ENCODE measurements around the gene FRRS1. TPM values are rescaled to one million over a fixed set of nuclear protein-coding genes. Genes with fewer than 3 reads are reported as not detected.

FRRS1 gene
- total RNA-seq, 4 donors from 2014 or later: 6.9 to 17.0 (median 11.9) TPM

GRCh38 chr1:99751877-99752504 is 14.4 kb downstream of the FRRS1 start:
- Histone ChIP-seq H3K36me3 (no peaks in the 10 kb centered on the region), H3K9me3 (no peaks in the 10 kb centered on the region), H3K27me3 (no peaks in the 10 kb centered on the region), H3K4me3 (no peak overlapping the region), H3K27ac (peak overlapping the region in 1 of 4 donors; percentile 42), H3K4me1 (no peaks in the 10 kb centered on the region)
- no peak for TF ChIP-seq CTCF (IDR thresholded peaks at IDR 0.05)
- TF ChIP-seq POLR2A (IDR thresholded peaks at IDR 0.05): no peak
- no peak for DNase-seq

GRCh38 chr1:99749504-99750347 is 16.7 kb downstream of the FRRS1 start:
- Histone ChIP-seq H3K4me3 (no peak overlapping the region), H3K4me1 (no peaks in the 10 kb centered on the region), H3K27ac (no peak overlapping the region), H3K27me3 (no peaks in the 10 kb centered on the region), H3K9me3 (no peaks in the 10 kb centered on the region), H3K36me3 (peaks cover 0 to 6% (median 0%) of the 10 kb centered on the region in 3 donors)
- DNase-seq: no peak
- TF ChIP-seq CTCF (IDR thresholded peaks at IDR 0.05): no peak
- TF ChIP-seq POLR2A (IDR thresholded peaks at IDR 0.05): no peak

- Histone ChIP-seq H3K27ac (peak overlapping the region in 1 of 4 donors; percentile 4), H3K4me3 (no peak overlapping the region), H3K9me3 (no peaks in the 10 kb centered on the region), H3K36me3 (peaks cover 0 to 6% (median 0%) of the 10 kb centered on the region in 3 donors), H3K27me3 (no peaks in the 10 kb centered on the region), H3K4me1 (no peaks in the 10 kb centered on the region)
- peak in 1 of 3 donors; percentile 67 for DNase-seq
- no peak for TF ChIP-seq CTCF (IDR thresholded peaks at IDR 0.05)
- TF ChIP-seq POLR2A (IDR thresholded peaks at IDR 0.05): no peak
Measured at GRCh38 chr1:99748419-99748818, 18.0 kb downstream of the FRRS1 start.

GRCh38 chr1:99745684-99746083 is 20.8 kb downstream of the FRRS1 start:
- no peaks in the 10 kb centered on the region for H3K4me1 ChIP-seq

GRCh38 chr1:99745061-99745460 is 21.4 kb downstream of the FRRS1 start:
- H3K9me3 ChIP-seq: no peaks in the 10 kb centered on the region
- no peaks in the 10 kb centered on the region for H3K4me1 ChIP-seq
- TF ChIP-seq POLR2A (IDR thresholded peaks at IDR 0.05) (no peak), CTCF (IDR thresholded peaks at IDR 0.05) (no peak)
- peaks cover 0 to 21% (median 0%) of the 10 kb centered on the region in 3 donors for H3K36me3 ChIP-seq
- no peak for DNase-seq
- H3K27me3 ChIP-seq: no peaks in the 10 kb centered on the region
- H3K4me3 ChIP-seq: no peak overlapping the region
- H3K27ac ChIP-seq: no peak overlapping the region

More at GRCh38 chr1:99745684-99746083, 20.8 kb downstream of the FRRS1 start:
- Histone ChIP-seq H3K27ac (no peak overlapping the region), H3K27me3 (no peaks in the 10 kb centered on the region), H3K9me3 (no peaks in the 10 kb centered on the region), H3K4me3 (no peak overlapping the region), H3K36me3 (peaks cover 0 to 18% (median 0%) of the 10 kb centered on the region in 3 donors)
- no peak for TF ChIP-seq POLR2A (IDR thresholded peaks at IDR 0.05)
- TF ChIP-seq CTCF (IDR thresholded peaks at IDR 0.05): no peak
- DNase-seq: no peak

Measured in Peyer's patch (tissue), 4 donors.